Colonic mucosa (tissue), 4 donors: ENCODE data around the gene ANKZF1. TPM values are rescaled to one million over a fixed set of nuclear protein-coding genes. Genes with fewer than 3 reads are reported as not detected.

Experiments
- DNase-seq: peaks from one replicate; pipeline ENCODE4 v3.0.0-alpha.2; 2020
- H3K27ac ChIP-seq: fragments of 200-600 bp; one replicate; pipeline ENCODE4 v1.8.0; 2021
- H3K27me3 ChIP-seq: fragments of 200-600 bp; one replicate; pipeline ENCODE4 v1.8.0; 2021
- H3K36me3 ChIP-seq: fragments of 200-600 bp; one replicate; pipeline ENCODE4 v1.8.0; 2021
- H3K4me1 ChIP-seq: fragments of 200-600 bp; one replicate; pipeline ENCODE4 v1.8.0; 2021; ENCODE audit warnings: mild to moderate bottlenecking
- H3K4me3 ChIP-seq: fragments of 200-600 bp; one replicate; pipeline ENCODE4 v1.8.0; 2021
- H3K9ac ChIP-seq, 2 donors: one replicate each; pipeline ENCODE4 v1.7.0; 2013; ENCODE audit warnings: control low read depth in 2 of 2, low read depth in 2 of 2, low read length in 2 of 2
- H3K9me3 ChIP-seq: fragments of 200-600 bp; one replicate; pipeline ENCODE4 v1.8.0; 2021
- CTCF ChIP-seq: fragments of 200-600 bp; IDR thresholded peaks from one replicate; pipeline ENCODE4 v1.8.0; 2022; ENCODE audit warnings: antibody characterized with exemption, mild to moderate bottlenecking
- intact Hi-C: fragments of 100-400 bp; cut with DNase I; formaldehyde crosslinking; loops from one replicate; pipeline ENCODE4 v1.14.1; 2022
- total RNA-seq, 2 donors: library from RNA; stranded (reverse); fragmentation: NEBNext Ultra II Directional in 1 of 2; extraction: Animal tissue kit (Norgen Biotek cat#: 25700) in 1 of 2; gene quantifications; one replicate each; pipeline ENCODE4 v1.2.1, GENCODE V29; 2021
- donor health status: healthy.
- donor health status: DM: no; HTN: no; CAD: no.
- donor health status: DM: no; HTN: no; CAD: no.

Gene ANKZF1
- total RNA-seq, 2 donors from 2014 or later, result 56.7 to 67.1 TPM

- intact Hi-C loops, result no loop called here
- H3K4me1 ChIP-seq, result peaks cover 34% of the 10 kb centered on the region
- DNase-seq, result peak; percentile 46
- H3K9ac ChIP-seq, result peak overlapping the region; percentile 86 to 99
- peak overlapping the region; percentile 88 for H3K27ac ChIP-seq
- no peaks in the 10 kb centered on the region for H3K27me3 ChIP-seq
- no peak for TF ChIP-seq CTCF
- H3K4me3 ChIP-seq, result peak overlapping the region; percentile 73
- no peaks in the 10 kb centered on the region for H3K9me3 ChIP-seq
- H3K36me3 ChIP-seq, result no peaks in the 10 kb centered on the region
Measured at GRCh38 chr2:219245899-219246230, 16.3 kb downstream of the ANKZF1 start.

GRCh38 chr2:219246559-219246958 is 17.0 kb downstream of the ANKZF1 start:
- Histone ChIP-seq H3K36me3 (no peaks in the 10 kb centered on the region), H3K27me3 (no peaks in the 10 kb centered on the region), H3K4me1 (peaks cover 37% of the 10 kb centered on the region), H3K9ac (peak overlapping the region in 1 of 2 donors; percentile 99), H3K9me3 (no peaks in the 10 kb centered on the region), H3K4me3 (no peak overlapping the region), H3K27ac (no peak overlapping the region)
- TF ChIP-seq CTCF, result no peak
- DNase-seq, result no peak
- intact Hi-C loops, result no loop called here

GRCh38 chr2:219247678-219248642 is 18.4 kb downstream of the ANKZF1 start:
- Histone ChIP-seq H3K9ac (peak overlapping the region in 1 of 2 donors; percentile 55), H3K27ac (peak overlapping the region; percentile 96), H3K27me3 (no peaks in the 10 kb centered on the region), H3K4me3 (no peak overlapping the region), H3K4me1 (peaks cover 37% of the 10 kb centered on the region), H3K9me3 (no peaks in the 10 kb centered on the region), H3K36me3 (no peaks in the 10 kb centered on the region)
- TF ChIP-seq CTCF, result no peak
- intact Hi-C loops, result no loop called here
- no peak for DNase-seq

- no peaks in the 10 kb centered on the region for H3K27me3 ChIP-seq
- peaks cover 37% of the 10 kb centered on the region for H3K4me1 ChIP-seq
- no peaks in the 10 kb centered on the region for H3K36me3 ChIP-seq
- no peaks in the 10 kb centered on the region for H3K9me3 ChIP-seq
- no peak overlapping the region for H3K4me3 ChIP-seq
- TF ChIP-seq CTCF, result no peak
- DNase-seq, result no peak
- intact Hi-C loops, result no loop called here
- H3K27ac ChIP-seq, result peak overlapping the region; percentile 96
- peak overlapping the region in 1 of 2 donors; percentile 99 for H3K9ac ChIP-seq
Measured at GRCh38 chr2:219248845-219249202, 19.2 kb downstream of the ANKZF1 start.

GRCh38 chr2:219249203-219249980 is 19.8 kb downstream of the ANKZF1 start:
- Histone ChIP-seq H3K27me3 (no peaks in the 10 kb centered on the region), H3K9me3 (no peaks in the 10 kb centered on the region), H3K4me1 (peaks cover 38% of the 10 kb centered on the region), H3K36me3 (no peaks in the 10 kb centered on the region), H3K27ac (peak overlapping the region; percentile 96), H3K4me3 (no peak overlapping the region), H3K9ac (peak overlapping the region; percentile 25 to 99)
- intact Hi-C loops, result no loop called here
- DNase-seq, result peak; percentile 94
- no peak for TF ChIP-seq CTCF
